Measurements from ENCODE around the gene RXRA. TPM values are rescaled to one million over a fixed set of nuclear protein-coding genes. Genes with fewer than 3 reads are reported as not detected.

The RXRA gene
- polyA plus RNA-seq, 1 experiment, result 12.0 TPM

- TF ChIP-seq CTCF (IDR thresholded peaks at IDR 0.05; ENCODE audit: insufficient read depth, low read depth, low read length), result no peak
- no peaks in the 10 kb centered on the region for H3K27me3 ChIP-seq (ENCODE audit: control insufficient read depth, insufficient read depth, low read length)
- ChIA-PET CTCF (interaction anchor here (0.7 to 1.4 kb wide), 3 partner anchors 16 to 37 kb away, joined by 3 to 4 read pairs (median 3); no protein-coding TSS in a partner anchor), POLR2A (no interaction called here)
- no peak for DNase-seq (ENCODE audit: low read depth)
- H3K36me3 ChIP-seq (ENCODE audit: control insufficient read depth, insufficient read depth, low read length), result peaks cover 3% of the 10 kb centered on the region
- no peak overlapping the region for H3K4me3 ChIP-seq (ENCODE audit: low read depth, low read length)
Measured at GRCh38 chr9:134398756-134399155, 72.5 kb downstream of the RXRA start.

- ChIA-PET CTCF (interaction anchor here (0.7 to 1.6 kb wide), 5 partner anchors 8 to 38 kb away, joined by 3 to 4 read pairs (median 3); no protein-coding TSS in a partner anchor), POLR2A (no interaction called here)
- Histone ChIP-seq H3K36me3 (ENCODE audit: control insufficient read depth, insufficient read depth, low read length) (peaks cover 3% of the 10 kb centered on the region), H3K4me3 (ENCODE audit: low read depth, low read length) (no peak overlapping the region), H3K27me3 (ENCODE audit: control insufficient read depth, insufficient read depth, low read length) (no peaks in the 10 kb centered on the region)
- DNase-seq (ENCODE audit: low read depth), result no peak
- TF ChIP-seq CTCF (IDR thresholded peaks at IDR 0.05; ENCODE audit: insufficient read depth, low read depth, low read length), result peak; percentile 57
Measured at GRCh38 chr9:134399435-134400056, 73.3 kb downstream of the RXRA start.

- no peak for DNase-seq (ENCODE audit: low read depth)
- Histone ChIP-seq H3K27me3 (ENCODE audit: control insufficient read depth, insufficient read depth, low read length) (no peaks in the 10 kb centered on the region), H3K4me3 (ENCODE audit: low read depth, low read length) (no peak overlapping the region), H3K36me3 (ENCODE audit: control insufficient read depth, insufficient read depth, low read length) (peaks cover 4% of the 10 kb centered on the region; the same call in 1 of the 2 replicates)
- POLR2A ChIA-PET, result no interaction called here
- no peak for TF ChIP-seq CTCF (IDR thresholded peaks at IDR 0.05; ENCODE audit: insufficient read depth, low read depth, low read length)
- CTCF ChIA-PET, result interaction anchor here (1.5 to 1.6 kb wide), 2 partner anchors 9 to 13 kb away, joined by 3 to 4 read pairs; no protein-coding TSS in a partner anchor
Measured at GRCh38 chr9:134400283-134400682, 74.0 kb downstream of the RXRA start.

GRCh38 chr9:134401391-134401790, 75.1 kb downstream of the RXRA start:
- peaks cover 4% of the 10 kb centered on the region; the same call in 1 of the 2 replicates for H3K36me3 ChIP-seq (ENCODE audit: control insufficient read depth, insufficient read depth, low read length)
- H3K27me3 ChIP-seq (ENCODE audit: control insufficient read depth, insufficient read depth, low read length), result no peaks in the 10 kb centered on the region
- no peak overlapping the region for H3K4me3 ChIP-seq (ENCODE audit: low read depth, low read length)
- DNase-seq (ENCODE audit: low read depth), result no peak
- ChIA-PET POLR2A (no interaction called here), CTCF (interaction anchor here (1.5 to 1.6 kb wide), 2 partner anchors 10 to 14 kb away, joined by 3 to 4 read pairs; no protein-coding TSS in a partner anchor)
- TF ChIP-seq CTCF (IDR thresholded peaks at IDR 0.05; ENCODE audit: insufficient read depth, low read depth, low read length), result no peak

GRCh38 chr9:134402182-134402581, 75.9 kb downstream of the RXRA start:
- Histone ChIP-seq H3K27me3 (ENCODE audit: control insufficient read depth, insufficient read depth, low read length) (no peaks in the 10 kb centered on the region), H3K4me3 (ENCODE audit: low read depth, low read length) (no peak overlapping the region), H3K36me3 (ENCODE audit: control insufficient read depth, insufficient read depth, low read length) (peaks cover 4% of the 10 kb centered on the region; the same call in 1 of the 2 replicates)
- ChIA-PET POLR2A (no interaction called here), CTCF (no interaction called here)
- TF ChIP-seq CTCF (IDR thresholded peaks at IDR 0.05; ENCODE audit: insufficient read depth, low read depth, low read length), result no peak
- no peak for DNase-seq (ENCODE audit: low read depth)
